Upper lobe of left lung (tissue), 6 donors: Measurements from ENCODE around the gene RNF213. TPM values are rescaled to one million over a fixed set of nuclear protein-coding genes. Genes with fewer than 3 reads are reported as not detected.
"Not testable (repeated sequence)": the region's sequence is repeated elsewhere in the genome, so short reads cannot be mapped to it uniquely, and the experiment has no call there.

ENCODE experiments used
- ATAC-seq, 2 donors: fragments of 200-7000 bp; cut with Tn5 transposase; one replicate each; pipeline ENCODE4 v1.9.1; 2022; ENCODE audit warnings: mild to moderate bottlenecking in 2 of 2, moderate library complexity in 2 of 2; ENCODE audit not compliant: low FRiP score in 2 of 2
- DNase-seq, 2 donors: peaks; one replicate each; pipeline ENCODE4 v3.0.0-alpha.2; 2019 to 2020
- H3K27ac ChIP-seq, 4 donors: fragments of 200-600 bp; sonication (generic); one replicate each; pipeline ENCODE4 v1.5.1; 2016 to 2019
- H3K27me3 ChIP-seq, 4 donors: fragments of 200-600 bp; sonication (generic); one replicate each; pipeline ENCODE4 v1.5.1; 2017 to 2019
- H3K36me3 ChIP-seq, 4 donors: fragments of 200-600 bp; sonication (generic); one replicate each; pipeline ENCODE4 v1.5.1; 2016 to 2019
- H3K4me1 ChIP-seq, 4 donors: fragments of 200-600 bp; sonication (generic); one replicate each; pipeline ENCODE4 v1.5.1; 2018 to 2019
- H3K4me3 ChIP-seq, 4 donors: fragments of 200-600 bp; sonication (generic); one replicate each; pipeline ENCODE4 v1.5.1; 2017 to 2019; ENCODE audit warnings: mild to moderate bottlenecking in 2 of 4, moderate library complexity in 1 of 4
- H3K9me3 ChIP-seq, 4 donors: fragments of 200-600 bp; sonication (generic); one replicate each; pipeline ENCODE4 v1.5.1; 2018 to 2019
- EP300 ChIP-seq, 4 donors: sonication (generic); formaldehyde crosslinking; IDR thresholded peaks; one replicate each; pipeline ENCODE4 v1.5.1; 2017; ENCODE audit warnings: antibody characterized with exemption in 4 of 4, control low read depth in 2 of 4
- POLR2A ChIP-seq, 4 donors: fragments of 450-650 bp; IDR thresholded peaks; one replicate each; pipeline ENCODE4 v1.5.1; 2016 to 2017; ENCODE audit warnings: antibody characterized with exemption in 4 of 4, mild to moderate bottlenecking in 2 of 4
- POLR2AphosphoS5 ChIP-seq, 2 donors: sonication (generic); formaldehyde crosslinking; IDR thresholded peaks; one replicate each; pipeline ENCODE4 v1.5.1; 2017; ENCODE audit warnings: antibody characterized with exemption in 2 of 2
- WGBS, 2 donors: methylation state at CpG; one replicate each; pipeline ENCODE4 v1.1.5; 2017 to 2018; 5-methylcytosine and 5-hydroxymethylcytosine counted together
- total RNA-seq, 6 donors: library from RNA; depleted of rRNA in 4 of 6; stranded (reverse); fragments of >200 nt in 4 of 6; gene quantifications; one replicate each; pipeline versions ENCODE4 v1.1.0 to v1.2.1, GENCODE V29; 2016 to 2021
- TF ChIP-seq, protein P1 (sequence below), 6 experiments: fragments of 450-650 bp in 4 of 6; fragments of 200-600 bp in 2 of 6; sonication (generic) in 2 of 6; IDR thresholded peaks; one replicate each; pipeline ENCODE4 v1.5.1; 2016 to 2019; ENCODE audit warnings: antibody characterized with exemption in 6 of 6
- donor health status: DM: no; HTN: no; CAD: no; lungs with moderate emphysema.
- donor health status: DM: no; HTN: yes; CAD: no; lungs with severe emphysema.

The RNF213 gene
- total RNA-seq, 6 donors from 2014 or later: 135 to 619 (median 207) TPM

DNA sequence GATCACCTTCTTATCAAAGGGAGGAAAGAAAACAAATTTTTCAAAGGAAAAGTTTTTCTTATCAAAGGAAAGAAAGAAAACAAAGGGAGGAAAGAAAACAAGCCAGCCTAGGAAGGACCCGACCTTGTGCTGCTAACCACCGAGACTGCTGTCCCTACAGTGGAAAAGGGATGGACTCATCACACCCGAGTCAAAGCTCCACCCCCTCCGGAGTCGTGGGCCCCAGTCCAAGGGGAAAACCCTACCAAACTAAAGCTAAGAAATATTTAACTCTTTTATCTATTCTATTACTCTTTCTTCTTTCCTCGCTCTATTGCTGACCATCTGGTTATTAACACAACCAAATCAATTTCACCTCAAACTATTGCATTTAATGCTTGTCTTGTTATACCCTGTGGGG is 148.2 kb downstream of the RNF213 start:
- ATAC-seq (no peak), DNase-seq (no peak)
- peaks cover under 1 to 11% (median 5%) of the 10 kb centered on the region in 4 donors for H3K4me1 ChIP-seq
- no peaks in the 10 kb centered on the region for H3K27me3 ChIP-seq
- H3K36me3 ChIP-seq: no peaks in the 10 kb centered on the region
- no peak overlapping the region for H3K27ac ChIP-seq
- 13% methylated on average over 6 of the region's 6 CpGs for WGBS, 2 donors
- H3K4me3 ChIP-seq: no peak overlapping the region
- H3K9me3 ChIP-seq: no peaks in the 10 kb centered on the region
- TF ChIP-seq EP300 (IDR thresholded peaks at IDR 0.05) (no peak), POLR2A (IDR thresholded peaks at IDR 0.05) (no peak), POLR2AphosphoS5 (IDR thresholded peaks at IDR 0.05) (no peak)
- TF ChIP-seq, protein P1, sequence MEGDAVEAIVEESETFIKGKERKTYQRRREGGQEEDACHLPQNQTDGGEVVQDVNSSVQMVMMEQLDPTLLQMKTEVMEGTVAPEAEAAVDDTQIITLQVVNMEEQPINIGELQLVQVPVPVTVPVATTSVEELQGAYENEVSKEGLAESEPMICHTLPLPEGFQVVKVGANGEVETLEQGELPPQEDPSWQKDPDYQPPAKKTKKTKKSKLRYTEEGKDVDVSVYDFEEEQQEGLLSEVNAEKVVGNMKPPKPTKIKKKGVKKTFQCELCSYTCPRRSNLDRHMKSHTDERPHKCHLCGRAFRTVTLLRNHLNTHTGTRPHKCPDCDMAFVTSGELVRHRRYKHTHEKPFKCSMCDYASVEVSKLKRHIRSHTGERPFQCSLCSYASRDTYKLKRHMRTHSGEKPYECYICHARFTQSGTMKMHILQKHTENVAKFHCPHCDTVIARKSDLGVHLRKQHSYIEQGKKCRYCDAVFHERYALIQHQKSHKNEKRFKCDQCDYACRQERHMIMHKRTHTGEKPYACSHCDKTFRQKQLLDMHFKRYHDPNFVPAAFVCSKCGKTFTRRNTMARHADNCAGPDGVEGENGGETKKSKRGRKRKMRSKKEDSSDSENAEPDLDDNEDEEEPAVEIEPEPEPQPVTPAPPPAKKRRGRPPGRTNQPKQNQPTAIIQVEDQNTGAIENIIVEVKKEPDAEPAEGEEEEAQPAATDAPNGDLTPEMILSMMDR (IDR thresholded peaks at IDR 0.05): no peak

DNA sequence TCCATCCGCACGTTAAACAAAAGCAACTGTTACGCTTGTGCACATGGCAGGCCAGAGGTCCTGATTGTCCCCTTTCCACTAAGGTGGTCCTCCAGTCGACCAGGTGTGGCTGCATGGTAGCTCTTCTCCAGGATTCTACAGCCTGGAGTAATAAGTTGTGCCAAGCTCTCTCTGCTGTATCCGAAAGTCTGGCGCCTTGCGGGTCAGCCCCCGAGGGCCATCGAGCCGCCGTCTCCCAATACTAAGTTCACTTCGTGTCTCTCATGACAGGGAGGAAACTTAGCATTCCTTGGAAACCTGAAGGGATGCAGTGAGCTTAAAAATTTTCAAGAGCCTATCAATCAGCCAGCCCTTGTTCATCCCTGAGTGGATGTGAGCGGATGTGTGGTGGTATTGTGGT is 149.0 kb downstream of the RNF213 start:
- Histone ChIP-seq H3K9me3 (no peaks in the 10 kb centered on the region), H3K27me3 (no peaks in the 10 kb centered on the region), H3K4me1 (peaks cover 7 to 19% (median 12%) of the 10 kb centered on the region in 4 donors), H3K4me3 (no peak overlapping the region), H3K36me3 (no peaks in the 10 kb centered on the region), H3K27ac (no peak overlapping the region)
- TF ChIP-seq EP300 (IDR thresholded peaks at IDR 0.05) (no peak), POLR2AphosphoS5 (IDR thresholded peaks at IDR 0.05) (no peak), POLR2A (IDR thresholded peaks at IDR 0.05) (no peak)
- TF ChIP-seq, protein P1 (IDR thresholded peaks at IDR 0.05): no peak
- DNase-seq (no peak), ATAC-seq (no peak)
- 93 to 94% methylated on average over 13 of the region's 13 CpGs for WGBS, 2 donors

DNA sequence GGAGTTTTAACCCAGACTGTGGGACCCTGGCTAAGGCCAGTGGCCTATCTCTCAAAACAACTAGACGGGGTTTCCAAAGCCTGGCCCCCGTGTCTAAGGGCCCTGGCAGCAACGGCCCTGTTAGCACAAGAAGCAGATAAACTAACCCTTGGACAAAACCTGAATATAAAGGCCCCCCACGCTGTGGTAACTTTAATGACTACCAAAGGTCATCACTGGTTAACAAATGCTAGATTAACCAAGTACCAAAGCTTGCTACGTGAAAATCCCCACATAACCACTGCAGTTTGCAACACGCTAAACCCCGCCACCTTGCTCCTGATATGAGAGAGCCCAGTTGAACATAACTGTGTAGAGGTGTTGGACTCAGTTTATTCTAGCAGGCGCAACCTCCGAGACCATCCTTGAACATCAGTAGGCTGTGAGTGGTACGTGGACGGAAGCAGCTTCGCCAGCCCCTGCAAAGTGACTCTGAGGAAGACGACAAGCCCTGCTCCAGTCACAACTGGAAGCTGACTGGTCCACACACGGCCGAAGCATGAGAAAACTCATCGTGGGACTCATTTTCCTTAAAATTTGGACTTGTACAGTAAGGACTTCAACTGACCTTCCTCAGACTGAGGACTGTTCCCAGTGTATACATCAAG is 149.9 kb downstream of the RNF213 start:
- WGBS, 2 donors: 84 to 86% methylated on average over 8 to 16 of the region's 16 CpGs
- not testable (repeated sequence) for DNase-seq, H3K27ac ChIP-seq, H3K27me3 ChIP-seq, H3K36me3 ChIP-seq, ATAC-seq, H3K4me3 ChIP-seq, H3K9me3 ChIP-seq
- H3K4me1 ChIP-seq: peaks cover 7 to 20% (median 14%) of the 10 kb centered on the region in 4 donors

DNA sequence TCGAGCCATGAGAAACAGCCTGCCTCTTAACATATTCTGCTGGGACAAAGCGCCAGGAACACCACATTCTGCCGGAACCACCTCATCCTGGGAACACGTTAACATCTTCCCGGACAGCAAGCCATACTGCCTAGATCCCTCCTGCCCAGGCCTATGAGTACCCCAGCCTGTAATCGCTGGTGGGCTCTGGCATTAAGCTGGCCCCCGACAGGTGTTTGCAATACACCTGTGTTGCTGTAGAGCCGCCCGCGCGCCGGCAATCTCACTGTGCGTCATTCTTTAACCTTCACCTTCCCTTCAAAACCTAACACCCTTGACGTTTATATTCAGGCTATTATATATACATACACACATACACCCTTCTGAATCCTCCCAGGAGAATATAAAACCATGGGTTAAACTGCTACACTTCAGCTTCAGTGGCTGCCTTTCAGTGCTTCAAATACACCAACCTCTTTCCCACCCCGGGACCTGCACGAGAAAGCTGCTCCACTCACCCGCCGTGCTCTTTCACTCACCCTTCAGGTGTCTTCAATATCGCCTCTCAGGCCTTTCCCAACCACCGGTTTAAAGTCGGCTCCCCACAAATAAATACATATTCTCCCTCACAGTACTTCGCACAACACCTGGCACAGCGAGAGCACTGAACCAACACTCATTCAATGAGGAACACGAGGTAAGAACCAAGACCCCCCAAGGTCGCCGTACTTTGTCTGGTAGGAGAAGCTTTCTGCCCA is 153.3 kb downstream of the RNF213 start:
- no peaks in the 10 kb centered on the region for H3K9me3 ChIP-seq
- 42 to 45% methylated on average over 26 of the region's 26 CpGs for WGBS, 2 donors
- ATAC-seq (no peak), DNase-seq (peak in 1 of 2 donors; percentile 77)
- H3K4me3 ChIP-seq: peak overlapping the region in 3 of 4 donors; percentile 84 to 98 (median 87)
- peaks cover 0 to 20% (median 6%) of the 10 kb centered on the region in 4 donors for H3K36me3 ChIP-seq
- peak overlapping the region in 2 of 4 donors; percentile 94 to 97 for H3K27ac ChIP-seq
- TF ChIP-seq, protein P1 (IDR thresholded peaks at IDR 0.05): no peak
- no peak for TF ChIP-seq POLR2A (IDR thresholded peaks at IDR 0.05)
- no peak for TF ChIP-seq EP300 (IDR thresholded peaks at IDR 0.05)
- no peak for TF ChIP-seq POLR2AphosphoS5 (IDR thresholded peaks at IDR 0.05)
- peaks cover 23 to 42% (median 27%) of the 10 kb centered on the region in 4 donors for H3K4me1 ChIP-seq
- H3K27me3 ChIP-seq: no peaks in the 10 kb centered on the region

DNA sequence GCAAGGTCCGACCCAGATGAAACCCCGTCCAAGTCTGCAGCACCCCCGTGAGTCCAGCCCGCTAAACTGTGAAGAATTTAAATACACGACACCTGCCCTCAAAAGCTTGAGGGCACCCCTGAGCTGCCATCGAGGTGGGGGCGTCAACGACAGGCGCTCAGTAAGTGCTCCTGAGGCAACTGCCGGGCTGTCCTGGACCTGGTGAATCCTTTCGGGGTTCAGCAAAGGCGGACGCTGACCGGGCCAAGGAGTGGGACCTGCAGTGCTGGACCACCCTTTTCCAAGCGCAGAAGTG is 153.8 kb downstream of the RNF213 start:
- TF ChIP-seq POLR2A (IDR thresholded peaks at IDR 0.05) (no peak), POLR2AphosphoS5 (IDR thresholded peaks at IDR 0.05) (no peak), EP300 (IDR thresholded peaks at IDR 0.05) (no peak)
- TF ChIP-seq, protein P1 (IDR thresholded peaks at IDR 0.05): no peak
- peaks cover 0 to 24% (median 6%) of the 10 kb centered on the region in 4 donors for H3K36me3 ChIP-seq
- H3K27ac ChIP-seq: peak overlapping the region; percentile 94 to 98 (median 96)
- no peaks in the 10 kb centered on the region for H3K9me3 ChIP-seq
- peaks cover 23 to 42% (median 25%) of the 10 kb centered on the region in 4 donors for H3K4me1 ChIP-seq
- peak overlapping the region; percentile 84 to 98 (median 86) for H3K4me3 ChIP-seq
- H3K27me3 ChIP-seq: no peaks in the 10 kb centered on the region
- WGBS, 2 donors: 2 to 3% methylated on average over 8 to 14 of the region's 15 CpGs
- no peak for DNase-seq
- no peak for ATAC-seq
